Activated CD8-positive, alpha-beta T cell treated with anti-CD3 and anti-CD28 coated beads for 36 hours (primary cell): Measurements from ENCODE around the gene ZC3HAV1. TPM values are rescaled to one million over a fixed set of nuclear protein-coding genes. Genes with fewer than 3 reads are reported as not detected.

Experiments used
- ATAC-seq: fragments of 200-7000 bp; cut with Tn5 transposase; one replicate; pipeline ENCODE4 v1.10.0; 2021; ENCODE audit warnings: mild to moderate bottlenecking, moderate library complexity
- CTCF ChIA-PET: fragments of 350-600 bp; sonication (Branson Sonifier 250); formaldehyde crosslinking; loops from one replicate; lab custom pipeline; 2021; ENCODE audit warnings: antibody characterized with exemption; lab: Charles Lee
- POLR2A ChIA-PET: fragments of 350-600 bp; sonication (Branson Sonifier 250); formaldehyde crosslinking; loops from one replicate; lab custom pipeline; 2021; ENCODE audit warnings: antibody characterized with exemption; lab: Charles Lee
- DNase-seq: peaks from one replicate; pipeline ENCODE4 v3.0.0-alpha.2; 2020
- H3K27ac Mint-ChIP-seq: one replicate; pipeline ENCODE4 v1.8.0; 2021; ENCODE audit warnings: mild to moderate bottlenecking, mixed read lengths
- H3K27me3 Mint-ChIP-seq: one replicate; pipeline ENCODE4 v1.8.0; 2021; ENCODE audit warnings: mixed read lengths
- H3K36me3 Mint-ChIP-seq: one replicate; pipeline ENCODE4 v1.8.0; 2021; ENCODE audit warnings: low read depth, mixed read lengths
- H3K4me1 Mint-ChIP-seq: one replicate; pipeline ENCODE4 v1.8.0; 2021; ENCODE audit warnings: low read depth, mixed read lengths
- H3K4me3 Mint-ChIP-seq: one replicate; pipeline ENCODE4 v1.8.0; 2021; ENCODE audit warnings: mild to moderate bottlenecking, moderate library complexity, mixed read lengths
- H3K9me3 Mint-ChIP-seq: one replicate; pipeline ENCODE4 v1.8.0; 2021; ENCODE audit warnings: mixed read lengths
- CTCF ChIP-seq: fragments of 200-600 bp; IDR thresholded peaks from one replicate; pipeline ENCODE4 v1.8.0; 2022; ENCODE audit warnings: antibody characterized with exemption, mild to moderate bottlenecking
- intact Hi-C: fragments of 100-400 bp; cut with micrococcal nuclease; formaldehyde crosslinking; loops from one replicate; pipeline ENCODE4 v1.10.0; 2022
- total RNA-seq, 2 experiments: library from RNA; stranded (reverse); gene quantifications; one replicate each; pipeline ENCODE4 v1.2.3, GENCODE V29; 2021

Gene ZC3HAV1
- total RNA-seq, 2 experiments from 2014 or later: 125 to 128 TPM

DNA sequence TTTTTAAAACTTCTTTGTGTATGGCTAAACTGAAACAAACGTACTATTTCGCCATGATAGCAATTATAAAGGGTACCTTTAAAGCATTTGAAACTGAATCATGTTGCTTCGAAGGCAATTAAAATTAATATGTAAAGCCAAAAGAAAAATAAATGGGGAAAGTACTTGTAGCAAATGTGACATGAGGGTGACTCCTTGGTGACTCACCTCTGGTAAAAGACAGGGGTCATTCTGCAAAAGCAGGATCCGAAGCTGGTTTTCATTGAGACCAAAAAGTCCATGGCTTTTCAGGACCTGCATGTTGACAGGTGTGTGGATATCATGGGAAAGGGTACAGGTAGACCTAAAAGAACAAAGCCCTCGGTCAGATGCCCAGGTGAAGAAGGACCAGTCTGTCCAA lies 75.2 kb downstream of the ZC3HAV1 start:
- ChIA-PET CTCF (interaction anchor here (0.8 kb wide), 1 partner anchor 148 kb away, joined by 3 read pairs; no protein-coding TSS in a partner anchor), POLR2A (interaction anchor here (1.0 to 2.2 kb wide), 7 partner anchors 9 to 148 kb away, joined by 3 to 10 read pairs (median 5); no protein-coding TSS in a partner anchor)
- H3K27me3 Mint-ChIP-seq: no peaks in the 10 kb centered on the region
- H3K36me3 Mint-ChIP-seq: peaks cover 38% of the 10 kb centered on the region
- peak overlapping the region; percentile 82 for H3K4me3 Mint-ChIP-seq
- H3K4me1 Mint-ChIP-seq: peaks cover 19% of the 10 kb centered on the region
- ATAC-seq (no peak), DNase-seq (no peak)
- no peak for TF ChIP-seq CTCF
- intact Hi-C loops: no loop called here
- no peaks in the 10 kb centered on the region for H3K9me3 Mint-ChIP-seq
- no peak overlapping the region for H3K27ac Mint-ChIP-seq

- DNase-seq: no peak
- Mint-ChIP-seq H3K27me3 (no peaks in the 10 kb centered on the region), H3K4me1 (peaks cover 19% of the 10 kb centered on the region), H3K4me3 (peak overlapping the region; percentile 82), H3K27ac (no peak overlapping the region), H3K9me3 (no peaks in the 10 kb centered on the region), H3K36me3 (peaks cover 45% of the 10 kb centered on the region)
- intact Hi-C loops: no loop called here
- ChIA-PET CTCF (interaction anchor here (0.7 to 2.4 kb wide), 3 partner anchors 16 to 970 kb away, joined by 3 to 9 read pairs (median 6); no protein-coding TSS in a partner anchor), POLR2A (interaction anchor here (0.8 to 2.2 kb wide), 5 partner anchors 10 to 147 kb away, joined by 3 to 9 read pairs (median 3); no protein-coding TSS in a partner anchor)
- no peak for ATAC-seq
- no peak for TF ChIP-seq CTCF
These were observed 76.0 kb downstream of the ZC3HAV1 start for GRCh38 chr7:139033346-139034114.

DNA sequence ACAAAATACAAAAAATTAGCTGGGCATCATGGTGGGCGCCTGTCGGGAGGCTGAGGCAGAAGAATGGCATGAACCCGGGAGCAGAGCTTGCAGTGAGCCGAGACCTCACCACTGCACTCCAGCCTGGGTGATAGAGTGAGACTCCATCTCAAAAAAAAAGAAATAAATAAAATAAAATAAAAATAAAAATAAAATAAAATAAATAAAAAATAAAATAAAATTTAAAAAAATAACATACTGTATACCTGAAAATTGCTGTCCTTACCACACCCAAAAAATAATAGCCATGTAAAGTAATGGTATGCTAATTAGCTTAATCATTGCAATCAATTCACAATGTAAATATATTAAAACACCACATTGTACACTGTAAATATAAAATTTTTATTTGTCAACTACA lies 77.0 kb downstream of the ZC3HAV1 start:
- TF ChIP-seq CTCF: no peak
- ATAC-seq: no peak
- CTCF ChIA-PET: interaction anchor here (1.4 to 2.4 kb wide), 2 partner anchors 15 to 146 kb away, joined by 6 to 9 read pairs; no protein-coding TSS in a partner anchor
- no peak for DNase-seq
- Mint-ChIP-seq H3K4me3 (no peak overlapping the region), H3K4me1 (peaks cover 20% of the 10 kb centered on the region), H3K27ac (no peak overlapping the region), H3K36me3 (peaks cover 51% of the 10 kb centered on the region), H3K9me3 (no peaks in the 10 kb centered on the region), H3K27me3 (no peaks in the 10 kb centered on the region)
- POLR2A ChIA-PET: interaction anchor here (0.7 kb wide), 1 partner anchor 14 kb away, joined by 3 read pairs; no protein-coding TSS in a partner anchor
- intact Hi-C loops: no loop called here

DNA sequence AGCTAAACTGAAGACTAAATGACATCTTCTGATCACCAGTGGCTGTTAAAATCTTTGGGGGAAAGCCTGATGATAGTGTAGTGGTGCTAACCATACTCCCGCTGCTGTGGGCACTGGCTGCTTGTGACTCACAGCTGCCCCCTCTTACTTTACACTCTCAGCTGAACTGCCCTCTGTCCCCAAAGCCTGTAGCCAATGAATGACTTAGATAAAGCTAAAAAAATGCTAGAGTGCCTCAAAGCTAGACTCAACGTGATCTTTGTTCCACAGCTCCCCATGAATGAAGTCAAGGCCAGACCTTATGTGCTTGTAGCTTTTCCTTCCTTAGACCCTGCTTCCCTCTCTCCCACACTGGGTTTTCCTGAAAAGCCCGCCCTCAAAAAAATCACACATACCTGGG lies 80.2 kb downstream of the ZC3HAV1 start:
- Mint-ChIP-seq H3K4me3 (no peak overlapping the region), H3K27me3 (no peaks in the 10 kb centered on the region), H3K36me3 (peaks cover 58% of the 10 kb centered on the region), H3K27ac (no peak overlapping the region), H3K4me1 (peaks cover 11% of the 10 kb centered on the region), H3K9me3 (no peaks in the 10 kb centered on the region)
- intact Hi-C loops: no loop called here
- ATAC-seq (no peak), DNase-seq (no peak)
- ChIA-PET POLR2A (interaction anchor here (0.6 to 0.9 kb wide), 2 partner anchors 34 to 54 kb away, joined by 3 read pairs; no protein-coding TSS in a partner anchor), CTCF (interaction anchor here (0.9 to 2.3 kb wide), 4 partner anchors 7 to 46 kb away, joined by 3 to 10 read pairs (median 6); no protein-coding TSS in a partner anchor)
- TF ChIP-seq CTCF: no peak
